Activated effector memory CD4-positive, alpha-beta T cell treated with Interleukin-2 at 50 U/mL for 16 hours (primary cell): ENCODE data around the gene MRPL17.

Experiments
- DNase-seq: peaks from one replicate; pipeline ENCODE4 v3.0.0-alpha.2; 2020

Gene MRPL17

GRCh38 chr11:6631361-6631890, 51.7 kb downstream of the MRPL17 start:
- no peak for DNase-seq

DNA sequence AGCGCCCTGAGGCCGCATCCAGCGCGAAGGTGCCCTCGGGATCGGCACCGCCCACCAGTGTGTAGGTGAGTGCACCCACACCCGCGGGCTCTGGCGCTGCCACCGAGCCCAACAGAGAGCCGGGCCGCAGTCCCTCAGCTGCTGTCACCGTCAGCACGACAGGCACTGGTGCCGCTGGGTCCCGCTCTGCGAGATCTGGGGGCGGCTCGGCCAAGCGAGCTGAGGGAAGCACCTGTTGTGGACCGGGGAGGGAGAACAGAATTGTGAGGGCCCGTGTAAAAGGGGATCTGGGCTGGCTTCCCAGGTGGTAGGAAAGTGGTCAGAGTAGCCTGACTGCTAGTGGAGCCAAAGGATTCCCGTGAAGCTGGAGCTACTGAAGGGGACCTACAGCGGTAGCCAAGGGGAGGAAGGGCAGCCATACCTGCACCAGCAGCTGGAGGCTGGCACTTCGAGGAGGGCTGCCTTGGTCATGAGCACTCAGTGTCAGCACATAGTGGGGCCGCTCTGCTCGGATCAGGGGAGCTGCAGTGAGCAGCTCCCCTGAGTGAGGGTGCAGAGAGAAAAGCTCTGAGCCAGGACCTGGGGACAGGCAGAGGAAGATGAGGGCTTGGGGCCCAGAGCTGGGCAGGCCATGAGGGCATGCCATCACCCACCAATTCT, 52.4 kb downstream of the MRPL17 start:
- DNase-seq, result no peak
